Aorta (tissue), 5 donors: Measurements from ENCODE around the gene FLRT3. TPM values are rescaled to one million over a fixed set of nuclear protein-coding genes. Genes with fewer than 3 reads are reported as not detected.

Experiments used
- ATAC-seq: fragments of 200-7000 bp; cut with Tn5 transposase; one replicate; pipeline ENCODE4 v1.9.1; 2022; ENCODE audit warnings: moderate library complexity; ENCODE audit not compliant: low FRiP score
- DNase-seq, 2 donors: peaks; one replicate each; pipeline ENCODE4 v3.0.0-alpha.2; 2020
- H3K27ac ChIP-seq, 2 donors: one replicate each; pipeline ENCODE4 v1.5.1; 2013; ENCODE audit warnings: low read length in 2 of 2, mild to moderate bottlenecking in 2 of 2, moderate library complexity in 2 of 2, control low read depth in 1 of 2, inconsistent platforms in 1 of 2, low read depth in 1 of 2
- H3K27me3 ChIP-seq, 2 donors: one replicate each; pipeline ENCODE4 v1.6.1; 2013; ENCODE audit warnings: control low read depth in 1 of 2, low read length in 1 of 2, mild to moderate bottlenecking in 1 of 2, moderate library complexity in 1 of 2; ENCODE audit not compliant: insufficient read depth in 2 of 2, control insufficient read depth in 1 of 2
- H3K36me3 ChIP-seq, 2 donors: one replicate each; pipeline ENCODE4 v1.6.1; 2013; ENCODE audit warnings: control low read depth in 1 of 2, low read length in 1 of 2, mild to moderate bottlenecking in 1 of 2; ENCODE audit not compliant: insufficient read depth in 2 of 2, control insufficient read depth in 1 of 2
- H3K4me1 ChIP-seq, 2 donors: one replicate each; pipeline ENCODE4 v1.6.1; 2013; ENCODE audit warnings: low read length in 2 of 2, control low read depth in 1 of 2, mild to moderate bottlenecking in 1 of 2, moderate library complexity in 1 of 2; ENCODE audit not compliant: insufficient read depth in 2 of 2, control insufficient read depth in 1 of 2
- H3K4me3 ChIP-seq, 2 donors: one replicate each; pipeline ENCODE4 v1.5.1; 2013; ENCODE audit warnings: low read length in 2 of 2, control low read depth in 1 of 2, mild to moderate bottlenecking in 1 of 2
- H3K9me3 ChIP-seq: one replicate; pipeline ENCODE4 v1.6.1; 2013; ENCODE audit warnings: mild to moderate bottlenecking, low read length; ENCODE audit not compliant: control insufficient read depth
- WGBS, 2 donors: extraction: QIAGEN DNeasy Blood & Tissue Kit; methylation state at CpG; one replicate each; pipeline ENCODE4 v1.1.7; 2013; 5-methylcytosine and 5-hydroxymethylcytosine counted together
- intact Hi-C, 2 donors: fragments of 100-400 bp; cut with DNase I; formaldehyde crosslinking; loops; one replicate each; pipeline versions ENCODE4 v1.14.2 to v1.15.0; 2022
- long read RNA-seq, 2 donors: library from polyadenylated mRNA; unstranded; transcript quantifications; one replicate each; pipeline ENCODE4 v2.0.0, GENCODE V29; 2020 to 2021
- polyA plus RNA-seq, 2 donors: library from polyadenylated mRNA; stranded (reverse); fragments of 200-250 nt; gene quantifications; one replicate each; pipeline ENCODE4 v1.2.3, GENCODE V29; 2013
- total RNA-seq, 2 donors: library from RNA; stranded (reverse); fragmentation: NEBNext Ultra II Directional; extraction: Animal tissue kit (Norgen Biotek cat#: 25700); gene quantifications; one replicate each; pipeline ENCODE4 v1.2.1, GENCODE V29; 2021
- donor health status: healthy with polysubstance abuse.
- donor health status: Bipolar disorder and iron deficiency.
- donor health status: DM: no; HTN: no; CAD: no.
- donor health status: DM: no; HTN: no; CAD: no.
- donor health status: DM: yes; HTN: yes; CAD: no.

FLRT3 gene
- total RNA-seq: under 1 TPM; 0.49 to 0.75 TPM
- polyA plus RNA-seq: 1 to 10 TPM in 1 of 2 donors, under 1 TPM in 1; 0.23 to 2.4 TPM
- long read RNA-seq, donor 1, full-length matches to known transcripts: 1 of 1 reads
- long read RNA-seq, donor 1, partial matches to known transcripts: 0 of 1 reads
- long read RNA-seq, donor 1, other reads (novel, unspliced or antisense): 0 of 1 reads
- long read RNA-seq, donor 2, full-length matches to known transcripts: 1 of 2 reads
- long read RNA-seq, donor 2, partial matches to known transcripts: 0 of 2 reads
- long read RNA-seq, donor 2, other reads (novel, unspliced or antisense): 1 of 2 reads

GRCh38 chr20:14337400-14338171, at the start of gene FLRT3:
Gene FLRT3, minus strand, starts transcription at chr20:14337612. Its CDS starts 10,106 bp downstream, at chr20:14327506.
- no peak within 1 kb of the TSS for H3K27ac ChIP-seq

GRCh38 chr20:14386726-14387125, 49.3 kb upstream of the FLRT3 start:
- Histone ChIP-seq H3K4me3 (no peak overlapping the region), H3K27me3 (no peaks in the 10 kb centered on the region), H3K4me1 (no peaks in the 10 kb centered on the region), H3K27ac (no peak overlapping the region), H3K9me3 (peaks cover 5% of the 10 kb centered on the region), H3K36me3 (no peaks in the 10 kb centered on the region)
- 89 to 91% methylated on average over 4 of the region's 4 CpGs for WGBS, 2 donors
- intact Hi-C loops: no loop called here
- ATAC-seq (no peak), DNase-seq (no peak)

More at GRCh38 chr20:14337400-14338171, at the start of gene FLRT3:
- peak; percentile 60 to 81 for DNase-seq
- Histone ChIP-seq H3K4me1 (no peaks in the 10 kb centered on the region), H3K36me3 (no peaks in the 10 kb centered on the region), H3K4me3 (peak within 1 kb of the TSS; percentile 17 to 20), H3K27me3 (no peaks in the 10 kb centered on the region), H3K9me3 (no peaks in the 10 kb centered on the region)
- 23% methylated on average over 12 of the region's 12 CpGs for WGBS, 2 donors
- intact Hi-C loops: no loop called here
- peak; percentile 90 for ATAC-seq

- no peak for DNase-seq
- intact Hi-C loops: no loop called here
- Histone ChIP-seq H3K4me1 (no peaks in the 10 kb centered on the region), H3K9me3 (peaks cover 5% of the 10 kb centered on the region), H3K36me3 (no peaks in the 10 kb centered on the region), H3K27me3 (no peaks in the 10 kb centered on the region), H3K4me3 (no peak overlapping the region), H3K27ac (no peak overlapping the region)
- WGBS, 2 donors: 68 to 69% methylated on average over 2 of the region's 2 CpGs
- no peak for ATAC-seq
These were observed 47.8 kb upstream of the FLRT3 start for GRCh38 chr20:14385176-14385740.

GRCh38 chr20:14384416-14385175, 47.2 kb upstream of the FLRT3 start:
- WGBS, 2 donors: 2 to 7% methylated on average over 1 of the region's 1 CpG
- no peak for ATAC-seq
- intact Hi-C loops: no loop called here

GRCh38 chr20:14383335-14383734, 45.9 kb upstream of the FLRT3 start:
- ATAC-seq: no peak
- no peak overlapping the region for H3K4me3 ChIP-seq
- no peaks in the 10 kb centered on the region for H3K27me3 ChIP-seq
- intact Hi-C loops: no loop called here
- no peak overlapping the region for H3K27ac ChIP-seq
- no peaks in the 10 kb centered on the region for H3K4me1 ChIP-seq
- 49 to 52% methylated on average over 5 of the region's 5 CpGs for WGBS, 2 donors
- no peak for DNase-seq
- peaks cover 5% of the 10 kb centered on the region for H3K9me3 ChIP-seq
- no peaks in the 10 kb centered on the region for H3K36me3 ChIP-seq

More at GRCh38 chr20:14384416-14385175, 47.2 kb upstream of the FLRT3 start:
- H3K9me3 ChIP-seq: peaks cover 5% of the 10 kb centered on the region
- no peaks in the 10 kb centered on the region for H3K36me3 ChIP-seq
- DNase-seq: no peak
- no peaks in the 10 kb centered on the region for H3K4me1 ChIP-seq
- H3K27me3 ChIP-seq: no peaks in the 10 kb centered on the region
- no peak overlapping the region for H3K4me3 ChIP-seq
- H3K27ac ChIP-seq: no peak overlapping the region

GRCh38 chr20:14378326-14378725, 40.9 kb upstream of the FLRT3 start:
- Histone ChIP-seq H3K27me3 (no peaks in the 10 kb centered on the region), H3K36me3 (no peaks in the 10 kb centered on the region), H3K4me1 (no peaks in the 10 kb centered on the region), H3K9me3 (no peaks in the 10 kb centered on the region), H3K27ac (no peak overlapping the region), H3K4me3 (no peak overlapping the region)
- intact Hi-C loops: no loop called here
- DNase-seq (no peak), ATAC-seq (no peak)

- DNase-seq (no peak), ATAC-seq (no peak)
- 40 to 50% methylated on average over 4 of the region's 4 CpGs for WGBS, 2 donors
- H3K4me3 ChIP-seq: no peak overlapping the region
- intact Hi-C loops: no loop called here
- H3K27me3 ChIP-seq: no peaks in the 10 kb centered on the region
- H3K27ac ChIP-seq: no peak overlapping the region
- H3K4me1 ChIP-seq: no peaks in the 10 kb centered on the region
- H3K9me3 ChIP-seq: no peaks in the 10 kb centered on the region
- H3K36me3 ChIP-seq: no peaks in the 10 kb centered on the region
These were observed 38.1 kb upstream of the FLRT3 start for GRCh38 chr20:14375416-14375985.

- H3K36me3 ChIP-seq: no peaks in the 10 kb centered on the region
- intact Hi-C loops: no loop called here
- WGBS, 2 donors: 47 to 50% methylated on average over 3 of the region's 3 CpGs
- no peak for ATAC-seq
- no peak for DNase-seq
- H3K9me3 ChIP-seq: no peaks in the 10 kb centered on the region
- H3K27me3 ChIP-seq: no peaks in the 10 kb centered on the region
- no peak overlapping the region for H3K4me3 ChIP-seq
- no peaks in the 10 kb centered on the region for H3K4me1 ChIP-seq
- H3K27ac ChIP-seq: no peak overlapping the region
These were observed 36.8 kb upstream of the FLRT3 start for GRCh38 chr20:14374196-14374595.
